OCI-LY7 (cell line): ENCODE data around the gene NKIRAS2. TPM values are rescaled to one million over a fixed set of nuclear protein-coding genes. Genes with fewer than 3 reads are reported as not detected.

Source experiments
- BruUV-seq: library from RNA; stranded (reverse); fragments of 400-500 nt; replicated peaks from 2 replicates; lab custom pipeline; 2021; lab: Mats Ljungman, UMichigan
- CTCF ChIA-PET: fragments of 300-600 bp; sonication (Branson Sonifier 250); formaldehyde crosslinking; loops from one replicate; lab custom pipeline; 2022; ENCODE audit warnings: antibody characterized with exemption; ENCODE audit not compliant: unreplicated experiment; lab: Charles Lee
- POLR2A ChIA-PET: fragments of 300-600 bp; sonication (Branson Sonifier 250); formaldehyde crosslinking; loops from one replicate; lab custom pipeline; 2022; ENCODE audit warnings: antibody characterized with exemption; lab: Charles Lee
- DNase-seq: peaks from one replicate; pipeline ENCODE4 v3.0.0-alpha.2; 2015; ENCODE audit warnings: low spot score
- H2AFZ ChIP-seq: fragments of 200-600 bp; sonication (generic), shearing (Covaris generic); 2 replicates; pipeline ENCODE4 v1.6.1; 2014; ENCODE audit warnings: mild to moderate bottlenecking, antibody characterized with exemption, low read length, moderate library complexity
- H3K27ac ChIP-seq: fragments of 200-600 bp; sonication (generic); 2 replicates; pipeline ENCODE4 v1.5.1; 2014; ENCODE audit warnings: mixed run types, low read depth, mild to moderate bottlenecking, moderate library complexity, low read length, inconsistent platforms; ENCODE audit not compliant: poor library complexity, severe bottlenecking
- H3K36me3 ChIP-seq: fragments of 200-600 bp; sonication (generic); 2 replicates; pipeline ENCODE4 v1.6.1; 2014; ENCODE audit warnings: mild to moderate bottlenecking, antibody characterized with exemption, low read length, moderate library complexity, mixed read lengths; ENCODE audit not compliant: insufficient read depth
- H3K4me1 ChIP-seq: fragments of 200-600 bp; sonication (generic); 2 replicates; pipeline ENCODE4 v1.5.1; 2014; ENCODE audit warnings: mild to moderate bottlenecking, low read length; ENCODE audit not compliant: insufficient read depth, poor library complexity, severe bottlenecking
- H3K4me2 ChIP-seq: fragments of 200-600 bp; sonication (generic); 2 replicates; pipeline ENCODE4 v1.6.1; 2014; ENCODE audit warnings: mild to moderate bottlenecking, low read length
- H3K4me3 ChIP-seq: fragments of 200-600 bp; sonication (generic); 2 replicates; pipeline ENCODE4 v1.5.1; 2014; ENCODE audit warnings: mild to moderate bottlenecking, low read depth, low read length; ENCODE audit not compliant: poor library complexity, severe bottlenecking
- H3K79me2 ChIP-seq: fragments of 200-600 bp; sonication (generic); 2 replicates; pipeline ENCODE4 v1.6.1; 2016; ENCODE audit warnings: low read depth, mild to moderate bottlenecking, low read length, moderate library complexity, mixed read lengths; ENCODE audit not compliant: insufficient read depth
- H3K9me2 ChIP-seq: fragments of 200-600 bp; sonication (generic); 2 replicates; pipeline ENCODE4 v1.6.1; 2016; ENCODE audit warnings: mild to moderate bottlenecking, low read length, mixed read lengths; ENCODE audit not compliant: insufficient read depth
- H3K9me3 ChIP-seq: fragments of 200-600 bp; sonication (generic); 2 replicates; pipeline ENCODE4 v1.6.1; 2014; ENCODE audit warnings: mild to moderate bottlenecking, mixed run types, low read length, mixed read lengths
- H4K20me1 ChIP-seq: fragments of 200-600 bp; sonication (generic); 2 replicates; pipeline ENCODE4 v1.6.1; 2014; ENCODE audit warnings: mild to moderate bottlenecking, antibody characterized with exemption, low read length, moderate library complexity, mixed read lengths; ENCODE audit not compliant: insufficient read depth
- EZH2phosphoT487 ChIP-seq: fragments of 200-600 bp; sonication (generic); IDR thresholded peaks from 2 replicates; pipeline ENCODE4 v1.6.1; 2018; ENCODE audit warnings: low read depth, borderline replicate concordance, mild to moderate bottlenecking, mixed run types, antibody characterized with exemption, low read length, moderate library complexity, mixed read lengths
- intact Hi-C: fragments of 100-400 bp; cut with micrococcal nuclease; formaldehyde crosslinking; loops from one replicate; pipeline ENCODE4 v1.10.0; 2022; ENCODE audit not compliant: unreplicated experiment
- total RNA-seq, 2 experiments: library from RNA; depleted of rRNA in 1 of 2; stranded (reverse); fragments of >200 nt in 1 of 2; shearing (Covaris generic) in 1 of 2; gene quantifications; 2 replicates each; pipeline ENCODE4 v1.2.3, GENCODE V29; 2014 to 2022
- TF ChIP-seq, protein P1 (sequence below): fragments of 200-600 bp; sonication (generic); conservative IDR thresholded peaks from 2 replicates; pipeline ENCODE4 v1.5.1; 2014; ENCODE audit warnings: mild to moderate bottlenecking, antibody characterized with exemption, low read length, moderate library complexity, mixed read lengths

Gene NKIRAS2
- total RNA-seq, 2 experiments from 2014 or later: 34.8 to 38.1 TPM

DNA sequence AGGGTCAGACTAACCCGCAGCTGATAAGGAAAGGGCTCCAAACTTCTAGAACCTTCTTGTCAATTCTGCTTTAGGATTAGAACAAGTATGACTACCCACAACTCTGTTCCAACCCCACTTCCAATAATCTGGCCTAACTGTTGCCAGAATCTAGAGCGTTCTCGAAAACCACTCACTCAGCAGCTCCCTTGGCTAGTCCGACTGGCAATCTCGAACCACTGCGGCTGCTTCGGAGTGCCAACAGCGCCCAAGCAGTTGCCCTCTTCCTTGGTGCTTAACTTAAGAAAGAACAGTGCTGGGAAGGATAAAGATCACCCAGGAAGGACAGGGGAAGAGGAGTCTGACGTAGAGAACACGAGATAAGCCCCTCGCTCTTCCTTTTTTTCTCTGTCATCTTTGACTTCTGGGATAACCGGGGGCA lies 3.5 kb upstream of the NKIRAS2 start:
- Histone ChIP-seq H2AFZ (peak overlapping the region; percentile 84; the same call in 1 of the 2 replicates), H3K36me3 (peaks cover 22% of the 10 kb centered on the region), H3K79me2 (peaks cover 70% of the 10 kb centered on the region), H3K4me2 (peak overlapping the region; percentile 92), H3K9me2 (no peaks in the 10 kb centered on the region), H3K4me1 (peaks cover 48% of the 10 kb centered on the region), H3K9me3 (no peaks in the 10 kb centered on the region), H3K27ac (peak overlapping the region; percentile 77), H3K4me3 (peak overlapping the region; percentile 86), H4K20me1 (peaks cover 5% of the 10 kb centered on the region; the same call in 1 of the 2 replicates)
- ChIA-PET POLR2A (interaction anchor here (0.9 to 3.0 kb wide), 6 partner anchors 10 to 118 kb away, joined by 3 to 12 read pairs (median 3); partner anchors contain the start of gene CNP), CTCF (interaction anchor here (0.9 to 1.4 kb wide), 3 partner anchors 11 to 102 kb away, joined by 3 to 4 read pairs (median 4); no protein-coding TSS in a partner anchor)
- peak; percentile 16 for DNase-seq
- BruUV-seq: no TSS peak
- intact Hi-C loops: loop anchor here (2.0 to 10.0 kb wide), 3 partner anchors 50 to 441 kb away; partner anchors contain the start of genes ATP6V0A1 and CNP
- TF ChIP-seq EZH2phosphoT487: no peak
- TF ChIP-seq, protein P1, sequence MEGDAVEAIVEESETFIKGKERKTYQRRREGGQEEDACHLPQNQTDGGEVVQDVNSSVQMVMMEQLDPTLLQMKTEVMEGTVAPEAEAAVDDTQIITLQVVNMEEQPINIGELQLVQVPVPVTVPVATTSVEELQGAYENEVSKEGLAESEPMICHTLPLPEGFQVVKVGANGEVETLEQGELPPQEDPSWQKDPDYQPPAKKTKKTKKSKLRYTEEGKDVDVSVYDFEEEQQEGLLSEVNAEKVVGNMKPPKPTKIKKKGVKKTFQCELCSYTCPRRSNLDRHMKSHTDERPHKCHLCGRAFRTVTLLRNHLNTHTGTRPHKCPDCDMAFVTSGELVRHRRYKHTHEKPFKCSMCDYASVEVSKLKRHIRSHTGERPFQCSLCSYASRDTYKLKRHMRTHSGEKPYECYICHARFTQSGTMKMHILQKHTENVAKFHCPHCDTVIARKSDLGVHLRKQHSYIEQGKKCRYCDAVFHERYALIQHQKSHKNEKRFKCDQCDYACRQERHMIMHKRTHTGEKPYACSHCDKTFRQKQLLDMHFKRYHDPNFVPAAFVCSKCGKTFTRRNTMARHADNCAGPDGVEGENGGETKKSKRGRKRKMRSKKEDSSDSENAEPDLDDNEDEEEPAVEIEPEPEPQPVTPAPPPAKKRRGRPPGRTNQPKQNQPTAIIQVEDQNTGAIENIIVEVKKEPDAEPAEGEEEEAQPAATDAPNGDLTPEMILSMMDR: no peak

DNA sequence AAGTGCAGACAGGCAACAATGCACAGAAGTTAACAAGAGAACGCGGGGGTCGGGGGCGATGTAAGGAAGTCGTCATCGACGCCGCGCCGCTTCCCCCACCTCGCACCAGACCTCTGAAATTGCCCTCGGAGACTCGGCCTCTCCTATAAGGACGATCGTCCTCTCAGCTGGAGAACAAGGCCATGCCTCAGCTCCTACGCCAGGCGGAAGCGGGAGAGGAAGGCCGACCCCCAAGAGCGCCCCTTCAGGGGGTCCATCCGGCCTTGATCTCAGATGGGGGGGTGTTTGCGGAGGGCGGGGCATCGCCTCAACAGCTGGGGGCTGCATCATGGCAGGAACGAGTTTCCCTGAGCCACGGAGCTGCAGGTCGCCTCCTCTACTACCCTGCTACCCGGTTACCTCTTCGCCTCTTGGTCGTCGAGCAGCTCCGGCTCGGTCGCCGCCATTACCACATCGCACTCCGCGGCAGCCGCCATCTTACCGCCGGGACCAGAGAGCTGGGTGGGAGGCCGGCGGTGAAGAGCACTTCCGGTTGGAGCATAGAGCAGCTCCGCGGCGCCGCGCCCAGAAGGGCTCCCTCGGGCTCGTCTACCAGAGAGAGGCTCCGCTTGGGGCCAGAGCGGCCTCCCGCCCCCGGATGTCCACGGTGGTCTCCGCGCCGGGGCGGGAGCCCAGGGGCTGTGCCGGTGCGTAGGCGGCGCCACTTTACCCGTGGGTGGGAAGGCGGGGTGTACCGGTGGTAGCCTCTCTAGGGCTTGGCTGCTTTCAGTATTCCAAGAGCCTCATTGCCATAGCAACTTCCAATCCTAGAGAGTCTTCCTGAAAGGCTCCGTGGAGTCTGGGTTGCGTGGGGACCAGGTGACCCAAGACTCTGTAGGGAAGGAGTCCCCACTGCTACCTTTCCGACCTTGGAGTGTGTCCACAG lies 2.7 kb upstream of the NKIRAS2 start, which contains the start of gene DNAJC7:
TSS of gene DNAJC7 (minus strand) at position 499 of the 925 bp plus-strand sequence. CDS start at position 476, 23 bp downstream.
- BruUV-seq: TSS peak; percentile 75
- CTCF ChIA-PET: interaction anchor here (0.6 to 1.4 kb wide), 6 partner anchors 12 to 101 kb away, joined by 3 to 5 read pairs (median 4); partner anchors contain the start of gene DHX58

More for the DNA sequence above, 2.7 kb upstream of the NKIRAS2 start, which contains the start of gene DNAJC7:
- Histone ChIP-seq H4K20me1 (no peaks in the 10 kb centered on the region), H3K79me2 (peaks cover 62% of the 10 kb centered on the region), H3K4me1 (peaks cover 42% of the 10 kb centered on the region), H3K36me3 (peaks cover 17% of the 10 kb centered on the region), H3K4me3 (peak within 1 kb of the TSS; percentile 86), H3K9me3 (no peaks in the 10 kb centered on the region), H3K9me2 (no peaks in the 10 kb centered on the region), H3K27ac (peak within 1 kb of the TSS; percentile 77), H2AFZ (peak within 1 kb of the TSS; percentile 84), H3K4me2 (peak within 1 kb of the TSS; percentile 92)
- TF ChIP-seq, protein P1: peak; percentile 33; the same call in 1 of the 2 replicates
- no peak for TF ChIP-seq EZH2phosphoT487
- peak; percentile 96 for DNase-seq
- POLR2A ChIA-PET: interaction anchor here (0.9 to 3.0 kb wide), 14 partner anchors 9 to 515 kb away, joined by 3 to 12 read pairs (median 4); partner anchors contain the start of gene DHX58
- intact Hi-C loops: loop anchor here (2.0 to 10.0 kb wide), 3 partner anchors 50 to 440 kb away; partner anchors contain the start of genes ATP6V0A1 and CNP
